WTC11 (cell line): Measurements from ENCODE around the gene OR2D2. TPM values are rescaled to one million over a fixed set of nuclear protein-coding genes. Genes with fewer than 3 reads are reported as not detected.
"Not testable (repeated sequence)": the region's sequence is repeated elsewhere in the genome, so short reads cannot be mapped to it uniquely, and the experiment has no call there.

ENCODE experiments used
- ATAC-seq: fragments of 200-7000 bp; cut with Tn5 transposase; 2 replicates; pipeline ENCODE4 v1.10.0; 2021; ENCODE audit warnings: mild to moderate bottlenecking, moderate library complexity
- CTCF ChIA-PET: fragments of 300-600 bp; sonication (Branson Sonifier 250); formaldehyde crosslinking; loops from one replicate; lab custom pipeline; 2021; ENCODE audit warnings: antibody characterized with exemption; lab: Charles Lee
- POLR2A ChIA-PET: fragments of 350-600 bp; sonication (Branson Sonifier 250); formaldehyde crosslinking; loops from one replicate; lab custom pipeline; 2021; ENCODE audit warnings: antibody characterized with exemption; lab: Charles Lee
- DNase-seq: peaks from one replicate; pipeline ENCODE4 v3.0.0; 2021; ENCODE audit warnings: low spot score
- H3K27ac Mint-ChIP-seq: 2 replicates; pipeline ENCODE4 v1.8.0; 2021; ENCODE audit warnings: mixed read lengths
- H3K27me3 Mint-ChIP-seq: 2 replicates; pipeline ENCODE4 v1.8.0; 2021; ENCODE audit warnings: low read depth, mild to moderate bottlenecking, moderate library complexity, mixed read lengths
- H3K36me3 Mint-ChIP-seq: 2 replicates; pipeline ENCODE4 v1.8.0; 2021; ENCODE audit warnings: mixed read lengths
- H3K4me1 Mint-ChIP-seq: 2 replicates; pipeline ENCODE4 v1.8.0; 2022; ENCODE audit warnings: mixed read lengths
- H3K4me3 Mint-ChIP-seq: 2 replicates; pipeline ENCODE4 v1.8.0; 2021; ENCODE audit warnings: mild to moderate bottlenecking, moderate library complexity, mixed read lengths
- H3K9me3 Mint-ChIP-seq: 2 replicates; pipeline ENCODE4 v1.8.0; 2021; ENCODE audit warnings: mixed read lengths
- ATF2 ChIP-seq: sonication (generic); formaldehyde crosslinking; IDR thresholded peaks from 2 replicates; pipeline ENCODE4 v1.8.1; 2022; ENCODE audit warnings: low read depth, missing genetic modification reagents, borderline replicate concordance
- CBFB ChIP-seq: sonication (generic); formaldehyde crosslinking; IDR thresholded peaks from 2 replicates; pipeline ENCODE4 v1.8.1; 2022; ENCODE audit warnings: mild to moderate bottlenecking, low read depth, missing genetic modification reagents
- E2F5 ChIP-seq: sonication (generic); formaldehyde crosslinking; IDR thresholded peaks from 2 replicates; pipeline ENCODE4 v1.8.1; 2022; ENCODE audit warnings: mild to moderate bottlenecking, moderate library complexity, missing genetic modification reagents
- JAZF1 ChIP-seq: fragments of 250-450 bp; sonication (Bioruptor Pico); IDR thresholded peaks from 2 replicates; pipeline ENCODE4 v1.9.0; 2021; ENCODE audit warnings: moderate library complexity, mild to moderate bottlenecking, inconsistent platforms
- JUN ChIP-seq: sonication (generic); formaldehyde crosslinking; IDR thresholded peaks from 2 replicates; pipeline ENCODE4 v1.8.0; 2023; ENCODE audit warnings: mild to moderate bottlenecking, missing genetic modification reagents
- NFATC4 ChIP-seq: fragments of 250-450 bp; sonication (Bioruptor Pico); IDR thresholded peaks from 2 replicates; pipeline ENCODE4 v1.9.0; 2021; ENCODE audit warnings: mild to moderate bottlenecking
- SMAD4 ChIP-seq: sonication (generic); formaldehyde crosslinking; IDR thresholded peaks from 2 replicates; pipeline ENCODE4 v1.8.0; 2022; ENCODE audit warnings: mild to moderate bottlenecking, missing genetic modification reagents
- SOX15 ChIP-seq: fragments of 250-450 bp; sonication (Bioruptor Pico); IDR thresholded peaks from 2 replicates; pipeline ENCODE4 v1.9.0; 2021; ENCODE audit warnings: mild to moderate bottlenecking
- TCF7 ChIP-seq: sonication (generic); formaldehyde crosslinking; IDR thresholded peaks from 2 replicates; pipeline ENCODE4 v1.8.0; 2022; ENCODE audit warnings: mild to moderate bottlenecking, low read depth, missing genetic modification reagents, moderate library complexity
- TEAD1 ChIP-seq: sonication (generic); formaldehyde crosslinking; IDR thresholded peaks from 2 replicates; pipeline ENCODE4 v1.8.0; 2022; ENCODE audit warnings: mild to moderate bottlenecking, missing genetic modification reagents
- ZBTB43 ChIP-seq: sonication (generic); formaldehyde crosslinking; IDR thresholded peaks from 2 replicates; pipeline ENCODE4 v1.8.1; 2023; ENCODE audit warnings: mild to moderate bottlenecking, missing genetic modification reagents
- ZMAT4 ChIP-seq: fragments of 250-450 bp; sonication (Bioruptor Pico); IDR thresholded peaks from 2 replicates; pipeline ENCODE4 v1.9.0; 2021; ENCODE audit warnings: mild to moderate bottlenecking
- ZNF138 ChIP-seq: sonication (generic); formaldehyde crosslinking; conservative IDR thresholded peaks from 2 replicates; pipeline ENCODE4 v1.8.1; 2022; ENCODE audit warnings: mild to moderate bottlenecking, moderate library complexity, missing genetic modification reagents
- ZNF281 ChIP-seq: sonication (generic); formaldehyde crosslinking; IDR thresholded peaks from 2 replicates; pipeline ENCODE4 v1.8.0; 2023; ENCODE audit warnings: mild to moderate bottlenecking, missing genetic modification reagents
- ZNF423 ChIP-seq: fragments of 250-450 bp; sonication (Bioruptor Pico); IDR thresholded peaks from 2 replicates; pipeline ENCODE4 v2.1.2; 2022; ENCODE audit warnings: mild to moderate bottlenecking, moderate library complexity
- total RNA-seq: library from RNA; stranded (reverse); gene quantifications from 3 replicates; pipeline ENCODE4 v1.2.3, GENCODE V29; 2021
- TF ChIP-seq, protein P1 (sequence below): fragments of 250-450 bp; sonication (Bioruptor Pico); conservative IDR thresholded peaks from 2 replicates; pipeline ENCODE4 v1.9.0; 2021; ENCODE audit warnings: mild to moderate bottlenecking
- TF ChIP-seq, protein P2 (sequence below): sonication (generic); formaldehyde crosslinking; IDR thresholded peaks from 2 replicates; pipeline ENCODE4 v1.8.1; 2023; ENCODE audit warnings: mild to moderate bottlenecking, missing genetic modification reagents, borderline replicate concordance

The OR2D2 gene
- total RNA-seq, 1 experiment from 2014 or later: 0.26 TPM

DNA sequence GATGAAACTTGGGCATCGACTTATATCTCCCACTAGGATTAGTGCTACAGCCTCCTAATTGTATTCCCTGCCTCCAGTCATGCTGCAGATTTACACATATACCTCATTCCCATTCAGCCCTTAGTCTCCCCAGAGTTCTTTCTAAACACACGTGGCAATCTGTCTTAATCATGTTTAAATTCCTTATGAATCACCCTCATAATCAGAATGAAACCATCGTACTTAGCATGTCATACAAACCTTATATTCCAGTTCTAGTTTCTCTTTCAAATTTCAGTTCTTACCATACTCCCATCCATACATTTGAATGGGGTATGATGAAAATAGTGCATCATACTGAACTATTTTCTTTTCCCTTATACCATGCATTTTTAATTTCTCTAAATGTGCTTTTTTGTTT is 35.4 kb downstream of the OR2D2 start (continued):
- TF ChIP-seq ZNF138: no peak
- TF ChIP-seq, protein P1, sequence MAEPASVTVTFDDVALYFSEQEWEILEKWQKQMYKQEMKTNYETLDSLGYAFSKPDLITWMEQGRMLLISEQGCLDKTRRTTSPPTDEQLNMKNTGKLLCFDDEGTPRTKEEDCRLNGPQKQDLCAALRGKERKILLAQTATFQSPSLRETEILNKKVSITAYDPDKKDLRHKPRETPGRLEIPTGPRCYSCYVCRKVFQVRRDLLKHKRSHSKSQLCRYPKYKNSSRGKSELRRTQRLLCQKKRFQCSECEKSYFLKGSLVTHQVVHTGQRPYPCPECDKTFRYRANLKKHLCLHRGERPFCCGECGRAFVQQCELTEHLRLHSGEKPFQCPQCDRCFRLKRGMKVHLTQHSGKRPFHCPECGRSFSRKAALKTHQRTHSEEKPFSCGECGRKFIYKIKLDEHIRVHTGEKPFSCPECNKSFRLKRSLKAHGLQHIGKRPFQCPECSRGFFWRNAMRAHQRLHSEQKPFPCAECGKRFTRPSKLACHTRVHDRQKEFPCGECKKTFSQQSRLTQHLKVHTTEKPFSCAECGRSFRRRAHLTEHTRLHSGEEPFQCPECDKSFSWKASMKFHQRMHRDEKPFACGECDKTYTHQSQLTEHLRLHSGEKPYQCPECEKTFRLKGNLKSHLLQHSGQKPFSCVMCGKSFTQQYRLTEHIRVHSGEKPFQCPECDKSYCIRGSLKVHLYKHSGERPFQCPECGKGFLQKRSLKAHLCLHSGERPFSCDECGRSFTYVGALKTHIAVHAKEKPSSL (CRISPR knock-in tag): no peak
- TF ChIP-seq SOX15 (CRISPR knock-in tag): no peak
- TF ChIP-seq ZMAT4 (CRISPR knock-in tag): no peak
- TF ChIP-seq ZBTB43: no peak
- no peak for TF ChIP-seq TCF7

DNA sequence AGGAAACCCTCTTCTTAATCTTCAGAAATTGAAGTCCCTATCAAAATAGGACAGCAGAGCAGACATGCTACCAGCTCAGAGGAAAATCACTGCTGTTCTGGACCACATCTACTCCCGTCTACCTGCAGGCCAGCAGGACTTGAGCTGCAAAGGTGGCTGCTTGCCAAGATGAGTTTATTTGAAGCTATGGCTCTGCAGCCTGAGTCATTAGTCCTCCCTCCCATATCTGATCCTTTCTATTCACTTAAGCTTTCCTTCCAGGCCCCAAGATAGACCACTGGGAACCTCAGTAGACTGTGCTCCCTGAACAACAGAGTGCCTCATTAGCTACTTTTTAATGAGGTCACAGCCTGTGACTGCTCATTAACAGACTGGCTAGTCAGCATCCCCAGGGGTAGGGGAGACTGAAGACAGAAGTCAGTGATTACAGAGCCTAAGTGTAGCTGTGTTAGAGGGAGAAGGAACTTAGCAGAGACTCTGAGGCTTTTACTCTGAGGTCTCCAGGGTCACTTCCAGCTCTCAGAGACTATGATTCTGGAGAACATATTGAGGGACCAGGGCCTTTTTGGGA is 36.2 kb downstream of the OR2D2 start:
- peaks cover 11% of the 10 kb centered on the region for H3K4me1 Mint-ChIP-seq
- no peaks in the 10 kb centered on the region; the same call in 1 of the 2 replicates for H3K27me3 Mint-ChIP-seq
- ChIA-PET CTCF (interaction anchor here (0.9 kb wide), 1 partner anchor 119 kb away, joined by 4 read pairs; no protein-coding TSS in a partner anchor), POLR2A (interaction anchor here (0.6 kb wide), 1 partner anchor 514 kb away, joined by 3 read pairs; no protein-coding TSS in a partner anchor)
- no peak for ATAC-seq
- TF ChIP-seq ATF2 (CRISPR knock-in tag) (no peak), E2F5 (CRISPR knock-in tag) (no peak), TEAD1 (CRISPR knock-in tag) (no peak), JUN (CRISPR knock-in tag) (no peak), CBFB (CRISPR knock-in tag) (no peak), SMAD4 (CRISPR knock-in tag) (no peak), ZNF423 (CRISPR knock-in tag) (no peak), NFATC4 (CRISPR knock-in tag) (no peak), JAZF1 (CRISPR knock-in tag) (no peak), ZNF281 (no peak)
- TF ChIP-seq, protein P2, sequence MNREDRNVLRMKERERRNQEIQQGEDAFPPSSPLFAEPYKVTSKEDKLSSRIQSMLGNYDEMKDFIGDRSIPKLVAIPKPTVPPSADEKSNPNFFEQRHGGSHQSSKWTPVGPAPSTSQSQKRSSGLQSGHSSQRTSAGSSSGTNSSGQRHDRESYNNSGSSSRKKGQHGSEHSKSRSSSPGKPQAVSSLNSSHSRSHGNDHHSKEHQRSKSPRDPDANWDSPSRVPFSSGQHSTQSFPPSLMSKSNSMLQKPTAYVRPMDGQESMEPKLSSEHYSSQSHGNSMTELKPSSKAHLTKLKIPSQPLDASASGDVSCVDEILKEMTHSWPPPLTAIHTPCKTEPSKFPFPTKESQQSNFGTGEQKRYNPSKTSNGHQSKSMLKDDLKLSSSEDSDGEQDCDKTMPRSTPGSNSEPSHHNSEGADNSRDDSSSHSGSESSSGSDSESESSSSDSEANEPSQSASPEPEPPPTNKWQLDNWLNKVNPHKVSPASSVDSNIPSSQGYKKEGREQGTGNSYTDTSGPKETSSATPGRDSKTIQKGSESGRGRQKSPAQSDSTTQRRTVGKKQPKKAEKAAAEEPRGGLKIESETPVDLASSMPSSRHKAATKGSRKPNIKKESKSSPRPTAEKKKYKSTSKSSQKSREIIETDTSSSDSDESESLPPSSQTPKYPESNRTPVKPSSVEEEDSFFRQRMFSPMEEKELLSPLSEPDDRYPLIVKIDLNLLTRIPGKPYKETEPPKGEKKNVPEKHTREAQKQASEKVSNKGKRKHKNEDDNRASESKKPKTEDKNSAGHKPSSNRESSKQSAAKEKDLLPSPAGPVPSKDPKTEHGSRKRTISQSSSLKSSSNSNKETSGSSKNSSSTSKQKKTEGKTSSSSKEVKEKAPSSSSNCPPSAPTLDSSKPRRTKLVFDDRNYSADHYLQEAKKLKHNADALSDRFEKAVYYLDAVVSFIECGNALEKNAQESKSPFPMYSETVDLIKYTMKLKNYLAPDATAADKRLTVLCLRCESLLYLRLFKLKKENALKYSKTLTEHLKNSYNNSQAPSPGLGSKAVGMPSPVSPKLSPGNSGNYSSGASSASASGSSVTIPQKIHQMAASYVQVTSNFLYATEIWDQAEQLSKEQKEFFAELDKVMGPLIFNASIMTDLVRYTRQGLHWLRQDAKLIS (CRISPR knock-in tag): no peak
- H3K36me3 Mint-ChIP-seq: peaks cover 22% of the 10 kb centered on the region
- peaks cover 41% of the 10 kb centered on the region for H3K9me3 Mint-ChIP-seq
- DNase-seq: no peak
- no peak overlapping the region for H3K4me3 Mint-ChIP-seq
- no peak overlapping the region for H3K27ac Mint-ChIP-seq

DNA sequence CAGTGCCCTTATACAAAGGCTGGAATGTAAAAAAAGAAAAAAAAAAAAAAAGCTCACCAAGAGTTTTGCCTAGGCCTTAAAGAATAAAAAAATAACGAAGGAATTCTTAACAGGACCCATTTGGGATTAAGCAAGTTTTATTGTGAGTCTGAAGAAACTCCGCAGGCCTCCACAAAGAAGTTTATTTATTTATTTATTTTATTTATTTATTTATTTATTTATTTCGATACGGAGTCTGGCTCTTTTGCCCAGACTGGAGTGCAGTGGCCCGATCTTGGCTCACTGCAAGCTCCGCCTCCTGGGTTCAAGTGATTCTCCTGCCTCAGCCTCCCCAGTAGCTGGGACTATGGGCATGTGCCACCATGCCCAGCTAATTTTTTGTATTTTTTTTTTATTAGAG is 37.5 kb downstream of the OR2D2 start:
- CTCF ChIA-PET, ATAC-seq, DNase-seq, H3K4me3 Mint-ChIP-seq, H3K27me3 Mint-ChIP-seq, H3K27ac Mint-ChIP-seq, H3K4me1 Mint-ChIP-seq, POLR2A ChIA-PET: not testable (repeated sequence)
- Mint-ChIP-seq H3K9me3 (peaks cover 40% of the 10 kb centered on the region), H3K36me3 (peaks cover 24% of the 10 kb centered on the region)
